GM12873 (cell line): Measurements from ENCODE around the gene CLDN1.

Source experiments
- TF ChIP-seq, protein P1 (sequence below): IDR thresholded peaks from 2 replicates; pipeline ENCODE4 v1.5.1; 2012; ENCODE audit warnings: low read depth, mild to moderate bottlenecking, moderate library complexity, low read length, control low read depth; ENCODE audit not compliant: insufficient read depth; ENCODE audit errors: missing control alignments

CLDN1 gene

GRCh38 chr3:190330936-190331734 is 8.9 kb upstream of the CLDN1 start:
- TF ChIP-seq, protein P1, sequence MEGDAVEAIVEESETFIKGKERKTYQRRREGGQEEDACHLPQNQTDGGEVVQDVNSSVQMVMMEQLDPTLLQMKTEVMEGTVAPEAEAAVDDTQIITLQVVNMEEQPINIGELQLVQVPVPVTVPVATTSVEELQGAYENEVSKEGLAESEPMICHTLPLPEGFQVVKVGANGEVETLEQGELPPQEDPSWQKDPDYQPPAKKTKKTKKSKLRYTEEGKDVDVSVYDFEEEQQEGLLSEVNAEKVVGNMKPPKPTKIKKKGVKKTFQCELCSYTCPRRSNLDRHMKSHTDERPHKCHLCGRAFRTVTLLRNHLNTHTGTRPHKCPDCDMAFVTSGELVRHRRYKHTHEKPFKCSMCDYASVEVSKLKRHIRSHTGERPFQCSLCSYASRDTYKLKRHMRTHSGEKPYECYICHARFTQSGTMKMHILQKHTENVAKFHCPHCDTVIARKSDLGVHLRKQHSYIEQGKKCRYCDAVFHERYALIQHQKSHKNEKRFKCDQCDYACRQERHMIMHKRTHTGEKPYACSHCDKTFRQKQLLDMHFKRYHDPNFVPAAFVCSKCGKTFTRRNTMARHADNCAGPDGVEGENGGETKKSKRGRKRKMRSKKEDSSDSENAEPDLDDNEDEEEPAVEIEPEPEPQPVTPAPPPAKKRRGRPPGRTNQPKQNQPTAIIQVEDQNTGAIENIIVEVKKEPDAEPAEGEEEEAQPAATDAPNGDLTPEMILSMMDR, result no peak

DNA sequence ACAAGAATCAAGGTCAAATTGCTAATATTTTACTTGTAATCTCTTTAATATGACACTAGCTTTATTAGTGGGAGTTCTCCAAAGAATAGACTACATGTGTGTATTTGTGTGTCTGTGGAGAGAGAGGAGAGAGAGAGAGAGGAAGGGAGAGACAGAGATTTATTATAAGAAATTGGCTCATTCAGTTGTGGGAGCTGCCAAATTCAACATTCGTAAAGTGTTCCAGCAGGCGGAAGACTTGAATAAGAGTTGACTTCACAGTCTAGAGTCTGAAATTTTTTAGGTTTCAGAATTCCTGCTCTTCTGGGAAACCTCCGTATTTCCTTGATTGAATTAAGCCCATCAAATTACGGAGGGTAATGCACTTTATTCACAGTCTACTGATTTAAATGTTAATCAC is 4.7 kb upstream of the CLDN1 start:
- TF ChIP-seq, protein P1, result no peak

- TF ChIP-seq, protein P1, result no peak
Measured at GRCh38 chr3:190326361-190326760, 4.1 kb upstream of the CLDN1 start.

DNA sequence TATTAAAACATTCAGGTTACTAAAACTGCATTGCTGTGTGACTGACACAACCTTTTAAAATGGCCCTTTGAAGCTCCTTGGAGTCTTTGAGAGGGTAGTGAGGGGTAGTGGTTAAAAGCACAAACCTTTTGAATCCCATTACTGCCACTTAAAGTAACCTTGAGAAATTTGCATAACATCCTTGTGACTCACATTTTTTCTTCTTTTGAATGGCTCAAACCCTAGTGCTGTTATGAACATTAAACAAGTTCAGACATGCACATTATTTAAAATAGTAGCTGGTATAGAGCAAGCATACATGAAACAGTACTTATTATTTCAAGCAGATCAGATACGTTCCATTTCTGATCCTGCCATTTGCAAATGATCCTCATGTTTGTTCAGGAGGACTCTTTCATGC is 3.7 kb upstream of the CLDN1 start:
- TF ChIP-seq, protein P1, result no peak

GRCh38 chr3:190323246-190323626 is 990 bp upstream of the CLDN1 start:
- TF ChIP-seq, protein P1, result no peak

DNA sequence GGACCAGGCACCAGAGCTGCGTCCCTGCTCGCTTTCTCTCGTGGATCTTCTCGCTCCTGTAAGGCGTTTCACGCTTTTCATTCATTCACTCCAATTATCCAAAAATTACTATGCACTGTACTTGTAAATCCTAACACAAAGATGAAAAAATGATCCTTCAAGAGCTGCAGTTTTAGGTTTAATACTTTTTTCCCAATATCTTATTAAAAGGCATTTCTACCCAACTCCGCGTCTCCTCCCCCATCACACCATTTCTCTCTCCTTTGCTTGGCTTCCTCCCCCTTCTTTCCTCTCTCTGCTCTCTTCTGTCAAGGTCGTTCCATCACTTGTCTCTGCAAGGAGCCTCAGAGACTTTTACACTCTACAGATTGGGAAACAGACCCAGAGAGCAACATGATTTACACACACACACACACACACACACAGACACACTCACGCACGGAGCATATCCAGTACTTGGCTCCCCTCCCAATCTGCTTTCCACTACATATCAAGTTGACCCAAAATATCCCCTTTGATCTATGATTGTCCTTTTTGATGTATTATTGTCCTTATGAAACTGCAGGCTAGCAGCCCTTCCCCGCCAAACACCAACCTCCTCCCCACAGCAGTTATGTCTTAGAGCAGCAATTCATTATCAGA is 479 bp upstream of the CLDN1 start:
- TF ChIP-seq, protein P1, result no peak

GRCh38 chr3:190320594-190321362 is 1.5 kb downstream of the CLDN1 start:
- TF ChIP-seq, protein P1, result no peak
